Stimulated activated CD4-positive, alpha-beta T cell treated with anti-CD3 and anti-CD28 coated beads, TNF-alpha, amount 100 ng/mL, for 4 hours (primary cell): ENCODE results near the gene GRIN1.

Experiments used
- DNase-seq, 3 experiments: peaks; one replicate each; pipeline ENCODE4 v3.0.0-alpha.2; 2020; ENCODE audit warnings: low read depth in 3 of 3

GRIN1 gene

GRCh38 chr9:137138722-137139467 lies at the start of gene GRIN1:
TSS of gene GRIN1 (plus strand) at chr9:137139154. CDS start at chr9:137139487, 333 bp downstream.
- DNase-seq: no peak

- no peak for DNase-seq
These were observed 49.6 kb upstream of the GRIN1 start for GRCh38 chr9:137089232-137089947.

- peak; percentile 69 to 74 (median 69) for DNase-seq
These were observed 43.1 kb upstream of the GRIN1 start for GRCh38 chr9:137095664-137096517.

- DNase-seq: no peak
These were observed 42.0 kb upstream of the GRIN1 start for GRCh38 chr9:137096785-137097546.

- DNase-seq: no peak
These were observed 41.0 kb upstream of the GRIN1 start for GRCh38 chr9:137097761-137098462.

GRCh38 chr9:137099231-137099630 lies 39.7 kb upstream of the GRIN1 start:
- no peak for DNase-seq

GRCh38 chr9:137103206-137103999 lies 35.6 kb upstream of the GRIN1 start:
- no peak for DNase-seq

- DNase-seq: no peak
These were observed 32.9 kb upstream of the GRIN1 start for GRCh38 chr9:137105814-137106661.

GRCh38 chr9:137106662-137107250 lies 32.2 kb upstream of the GRIN1 start:
- DNase-seq: no peak

GRCh38 chr9:137107312-137107921 lies 31.5 kb upstream of the GRIN1 start:
- DNase-seq: no peak

- DNase-seq: no peak
These were observed 31.0 kb upstream of the GRIN1 start for GRCh38 chr9:137107982-137108381.

- DNase-seq: no peak
These were observed 30.2 kb upstream of the GRIN1 start for GRCh38 chr9:137108608-137109249.

- no peak for DNase-seq
These were observed 29.5 kb upstream of the GRIN1 start for GRCh38 chr9:137109250-137110146.

- no peak for DNase-seq
These were observed 28.6 kb upstream of the GRIN1 start for GRCh38 chr9:137110147-137110910.

GRCh38 chr9:137110911-137111787 lies 27.8 kb upstream of the GRIN1 start:
- no peak for DNase-seq
